HEK293 (cell line): Measurements from ENCODE around the gene VAMP5.
"Not testable (repeated sequence)": the region's sequence is repeated elsewhere in the genome, so short reads cannot be mapped to it uniquely, and the experiment has no call there.

Source experiments
- CTCF ChIA-PET: fragments of 350-600 bp; formaldehyde crosslinking; extraction: SDS; loops from one replicate; lab custom pipeline; 2021; ENCODE audit warnings: antibody characterized with exemption; lab: Yijun Ruan, JAX
- POLR2A ChIA-PET: fragments of 300-600 bp; formaldehyde crosslinking; extraction: SDS; loops from one replicate; lab custom pipeline; 2020; ENCODE audit warnings: antibody characterized with exemption, inconsistent platforms; lab: Yijun Ruan, JAX
- H3K27ac ChIP-seq: fragments of 200-500 bp; sonication (Bioruptor generic); 2 replicates; pipeline ENCODE4 v1.5.1; 2014; ENCODE audit warnings: low read depth, low read length, control low read depth, inconsistent platforms; ENCODE audit errors: extremely low read depth
- H3K36me3 ChIP-seq, 2 experiments: fragments of 200-500 bp in 1 of 2; sonication (Bioruptor generic) in 1 of 2; 1 replicate in 1 of 2; 2 replicates in 1 of 2; pipeline ENCODE4 v1.5.1; 2014 to 2017; ENCODE audit warnings: inconsistent platforms in 2 of 2, low read length in 2 of 2; ENCODE audit not compliant: control insufficient read depth in 2 of 2, insufficient read depth in 1 of 2
- H3K4me1 ChIP-seq: fragments of 200-500 bp; sonication (Bioruptor generic); 2 replicates; pipeline ENCODE4 v1.5.1; 2014; ENCODE audit warnings: mild to moderate bottlenecking, low read length, inconsistent platforms; ENCODE audit not compliant: control insufficient read depth, insufficient read depth
- H3K4me3 ChIP-seq: 2 replicates; pipeline ENCODE4 v1.5.1; 2011; ENCODE audit warnings: low read depth, mild to moderate bottlenecking, control low read depth, low read length, moderate library complexity
- H3K9me3 ChIP-seq: fragments of 200-500 bp; sonication (Bioruptor generic); 2 replicates; pipeline ENCODE4 v1.5.1; 2014; ENCODE audit warnings: low read depth, low read length, inconsistent platforms; ENCODE audit not compliant: control insufficient read depth, insufficient read depth
- GLIS2 ChIP-seq: fragments of 450-650 bp; formaldehyde crosslinking; IDR thresholded peaks from 2 replicates; pipeline ENCODE4 v1.5.1; 2016; ENCODE audit warnings: missing biosample characterization, missing genetic modification characterization
- SP2 ChIP-seq: fragments of 450-650 bp; formaldehyde crosslinking; IDR thresholded peaks from 2 replicates; pipeline ENCODE4 v1.5.1; 2016; ENCODE audit warnings: missing biosample characterization, missing genetic modification characterization
- ZIC2 ChIP-seq: fragments of 450-650 bp; formaldehyde crosslinking; IDR thresholded peaks from 2 replicates; pipeline ENCODE4 v1.5.1; 2016; ENCODE audit warnings: missing biosample characterization, missing genetic modification characterization
- ZNF16 ChIP-seq: fragments of 450-650 bp; formaldehyde crosslinking; IDR thresholded peaks from 2 replicates; pipeline ENCODE4 v1.5.1; 2016; ENCODE audit warnings: low read depth, missing biosample characterization, missing genetic modification characterization
- ZNF2 ChIP-seq: fragments of 450-650 bp; formaldehyde crosslinking; IDR thresholded peaks from 2 replicates; pipeline ENCODE4 v1.5.1; 2016; ENCODE audit warnings: missing biosample characterization, missing genetic modification characterization
- ZNF214 ChIP-seq: fragments of 450-650 bp; formaldehyde crosslinking; IDR thresholded peaks from 2 replicates; pipeline ENCODE4 v1.5.1; 2017; ENCODE audit warnings: missing biosample characterization, mild to moderate bottlenecking, missing genetic modification characterization, borderline replicate concordance
- ZNF335 ChIP-seq: fragments of 450-650 bp; formaldehyde crosslinking; conservative IDR thresholded peaks from 2 replicates; pipeline ENCODE4 v1.5.1; 2016; ENCODE audit warnings: missing biosample characterization, missing genetic modification characterization
- ZNF341 ChIP-seq: fragments of 450-650 bp; formaldehyde crosslinking; IDR thresholded peaks from 2 replicates; pipeline ENCODE4; 2016; ENCODE audit warnings: low read depth, missing biosample characterization, missing genetic modification characterization
- ZNF629 ChIP-seq: fragments of 450-650 bp; formaldehyde crosslinking; IDR thresholded peaks from 2 replicates; pipeline ENCODE4 v1.5.1; 2017; ENCODE audit warnings: missing biosample characterization, missing genetic modification characterization
- ZNF76 ChIP-seq: fragments of 450-650 bp; formaldehyde crosslinking; IDR thresholded peaks from 2 replicates; pipeline ENCODE4; 2016; ENCODE audit warnings: low read depth, missing biosample characterization, missing genetic modification characterization, borderline replicate concordance
- ZNF776 ChIP-seq: fragments of 450-650 bp; formaldehyde crosslinking; IDR thresholded peaks from 2 replicates; pipeline ENCODE4 v1.5.0; 2017; ENCODE audit warnings: missing biosample characterization, missing genetic modification characterization, borderline replicate concordance
- ZNF777 ChIP-seq: fragments of 450-650 bp; formaldehyde crosslinking; IDR thresholded peaks from 2 replicates; pipeline ENCODE4 v1.5.1; 2017; ENCODE audit warnings: missing biosample characterization, missing genetic modification characterization, borderline replicate concordance
- TF ChIP-seq, protein P1 (sequence below): fragments of 450-650 bp; formaldehyde crosslinking; IDR thresholded peaks from 2 replicates; pipeline ENCODE4 v1.5.1; 2016; ENCODE audit warnings: missing biosample characterization, missing genetic modification characterization
- TF ChIP-seq, protein P2 (sequence below): fragments of 450-650 bp; formaldehyde crosslinking; IDR thresholded peaks from 2 replicates; pipeline ENCODE4 v1.5.1; 2017; ENCODE audit warnings: missing biosample characterization, missing genetic modification characterization
- TF ChIP-seq, protein P3 (sequence below): fragments of 450-650 bp; formaldehyde crosslinking; IDR thresholded peaks from 2 replicates; pipeline ENCODE4 v1.5.1; 2016; ENCODE audit warnings: missing biosample characterization, missing genetic modification characterization
- TF ChIP-seq, protein P4 (sequence below): fragments of 450-650 bp; formaldehyde crosslinking; IDR thresholded peaks from 2 replicates; pipeline ENCODE4 v1.5.1; 2016; ENCODE audit warnings: missing biosample characterization, missing genetic modification characterization

Gene VAMP5

DNA sequence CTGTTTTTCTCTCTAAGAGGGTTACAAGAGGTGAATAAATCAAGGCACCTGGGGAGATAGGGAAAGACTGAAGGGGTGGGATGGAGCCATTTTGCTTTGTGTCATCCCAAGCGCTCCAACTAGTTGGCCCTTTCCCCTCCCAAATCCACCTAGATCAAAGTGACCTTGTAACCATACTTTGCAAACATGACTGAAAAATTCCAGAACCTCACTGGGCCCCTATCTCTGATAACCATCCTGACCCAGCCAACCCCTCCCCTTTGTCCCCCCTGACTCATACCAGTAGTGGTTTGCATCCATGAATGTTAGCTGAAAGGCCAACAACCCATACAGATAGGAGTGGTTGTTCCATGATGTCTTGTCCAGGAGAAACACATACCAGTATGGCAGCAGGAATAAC lies 26.1 kb upstream of the VAMP5 start (continued):
- TF ChIP-seq ZNF214 (tag by site-specific recombination) (no peak), ZNF777 (tag by site-specific recombination) (no peak), ZNF776 (tag by site-specific recombination) (no peak), ZNF16 (tag by site-specific recombination) (no peak)

DNA sequence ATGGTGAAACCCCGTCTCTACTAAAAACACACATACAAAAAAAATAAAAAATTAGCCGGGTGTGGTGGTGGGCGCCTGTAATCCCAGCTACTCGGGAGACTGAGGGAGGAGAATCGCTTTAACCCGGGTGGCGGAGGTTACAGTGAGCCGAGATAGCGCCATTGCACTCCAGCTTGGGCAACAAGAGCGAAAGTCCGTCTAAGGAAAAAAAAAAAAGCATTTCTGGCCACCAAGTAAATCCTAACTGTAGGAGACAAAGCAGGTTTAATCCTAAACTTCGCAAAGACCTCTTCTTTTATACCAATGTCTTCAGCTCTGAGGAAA lies 23.9 kb upstream of the VAMP5 start:
- Histone ChIP-seq H3K27ac (peak overlapping the region; percentile 47; the same call in 1 of the 2 replicates), H3K36me3 (peaks cover 6 to 33% of the 10 kb centered on the region in 2 experiments; a peak in 2 of 3 replicates), H3K4me3 (peak overlapping the region; percentile 80)
- H3K4me1 ChIP-seq, H3K9me3 ChIP-seq: not testable (repeated sequence)
- CTCF ChIA-PET: interaction anchor here (1.1 to 2.6 kb wide), 3 partner anchors 9 to 141 kb away, joined by 3 to 15 read pairs (median 12); no protein-coding TSS in a partner anchor
- POLR2A ChIA-PET: interaction anchor here (0.7 to 3.9 kb wide), 14 partner anchors 8 to 232 kb away, joined by 3 to 33 read pairs (median 6); partner anchors contain the start of genes C2orf68, MAT2A, RNF181 and TGOLN2

DNA sequence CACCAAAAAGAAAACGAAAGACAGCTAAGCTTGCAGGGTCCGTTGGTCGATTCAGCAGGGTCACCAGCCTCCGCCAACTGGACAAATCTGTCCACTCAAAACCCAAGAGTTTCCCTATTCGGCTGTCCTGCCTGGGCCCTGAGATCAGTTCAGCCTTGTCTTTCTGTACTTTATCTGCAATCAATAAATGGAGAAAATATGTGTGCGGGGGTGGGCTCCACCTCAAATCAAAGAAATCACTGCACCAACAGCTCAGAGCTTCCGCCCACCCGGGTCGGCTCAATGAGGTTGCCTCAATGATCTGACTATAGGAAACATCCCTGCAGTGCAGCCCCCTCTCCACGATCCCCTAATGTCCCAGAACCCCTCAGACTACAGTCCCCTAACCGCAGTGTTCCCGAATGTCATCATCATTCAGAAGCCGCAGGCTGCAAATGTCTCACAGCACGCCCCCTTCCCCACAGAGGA lies 23.4 kb upstream of the VAMP5 start:
- TF ChIP-seq, protein P1, sequence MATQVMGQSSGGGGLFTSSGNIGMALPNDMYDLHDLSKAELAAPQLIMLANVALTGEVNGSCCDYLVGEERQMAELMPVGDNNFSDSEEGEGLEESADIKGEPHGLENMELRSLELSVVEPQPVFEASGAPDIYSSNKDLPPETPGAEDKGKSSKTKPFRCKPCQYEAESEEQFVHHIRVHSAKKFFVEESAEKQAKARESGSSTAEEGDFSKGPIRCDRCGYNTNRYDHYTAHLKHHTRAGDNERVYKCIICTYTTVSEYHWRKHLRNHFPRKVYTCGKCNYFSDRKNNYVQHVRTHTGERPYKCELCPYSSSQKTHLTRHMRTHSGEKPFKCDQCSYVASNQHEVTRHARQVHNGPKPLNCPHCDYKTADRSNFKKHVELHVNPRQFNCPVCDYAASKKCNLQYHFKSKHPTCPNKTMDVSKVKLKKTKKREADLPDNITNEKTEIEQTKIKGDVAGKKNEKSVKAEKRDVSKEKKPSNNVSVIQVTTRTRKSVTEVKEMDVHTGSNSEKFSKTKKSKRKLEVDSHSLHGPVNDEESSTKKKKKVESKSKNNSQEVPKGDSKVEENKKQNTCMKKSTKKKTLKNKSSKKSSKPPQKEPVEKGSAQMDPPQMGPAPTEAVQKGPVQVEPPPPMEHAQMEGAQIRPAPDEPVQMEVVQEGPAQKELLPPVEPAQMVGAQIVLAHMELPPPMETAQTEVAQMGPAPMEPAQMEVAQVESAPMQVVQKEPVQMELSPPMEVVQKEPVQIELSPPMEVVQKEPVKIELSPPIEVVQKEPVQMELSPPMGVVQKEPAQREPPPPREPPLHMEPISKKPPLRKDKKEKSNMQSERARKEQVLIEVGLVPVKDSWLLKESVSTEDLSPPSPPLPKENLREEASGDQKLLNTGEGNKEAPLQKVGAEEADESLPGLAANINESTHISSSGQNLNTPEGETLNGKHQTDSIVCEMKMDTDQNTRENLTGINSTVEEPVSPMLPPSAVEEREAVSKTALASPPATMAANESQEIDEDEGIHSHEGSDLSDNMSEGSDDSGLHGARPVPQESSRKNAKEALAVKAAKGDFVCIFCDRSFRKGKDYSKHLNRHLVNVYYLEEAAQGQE (tag by site-specific recombination): no peak
- TF ChIP-seq, protein P2, sequence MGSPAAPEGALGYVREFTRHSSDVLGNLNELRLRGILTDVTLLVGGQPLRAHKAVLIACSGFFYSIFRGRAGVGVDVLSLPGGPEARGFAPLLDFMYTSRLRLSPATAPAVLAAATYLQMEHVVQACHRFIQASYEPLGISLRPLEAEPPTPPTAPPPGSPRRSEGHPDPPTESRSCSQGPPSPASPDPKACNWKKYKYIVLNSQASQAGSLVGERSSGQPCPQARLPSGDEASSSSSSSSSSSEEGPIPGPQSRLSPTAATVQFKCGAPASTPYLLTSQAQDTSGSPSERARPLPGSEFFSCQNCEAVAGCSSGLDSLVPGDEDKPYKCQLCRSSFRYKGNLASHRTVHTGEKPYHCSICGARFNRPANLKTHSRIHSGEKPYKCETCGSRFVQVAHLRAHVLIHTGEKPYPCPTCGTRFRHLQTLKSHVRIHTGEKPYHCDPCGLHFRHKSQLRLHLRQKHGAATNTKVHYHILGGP: no peak
- TF ChIP-seq ZIC2 (tag by site-specific recombination): 0 out of 2 replicates have a peak, but pooled peaks have one; percentile 31
- Histone ChIP-seq H3K27ac (peak overlapping the region; percentile 47; the same call in 1 of the 2 replicates), H3K36me3 (peaks cover 4 to 29% of the 10 kb centered on the region in 2 experiments; a peak in 1 of 3 replicates), H3K4me3 (peak overlapping the region; percentile 80), H3K9me3 (no peaks in the 10 kb centered on the region), H3K4me1 (no peaks in the 10 kb centered on the region)
- ChIA-PET POLR2A (interaction anchor here (0.6 to 3.9 kb wide), 22 partner anchors 8 to 335 kb away, joined by 3 to 33 read pairs (median 5); partner anchors contain the start of genes C2orf68, ELMOD3, MAT2A and RETSAT), CTCF (interaction anchor here (2.6 kb wide), 2 partner anchors 10 to 141 kb away, joined by 12 to 15 read pairs; no protein-coding TSS in a partner anchor)

DNA sequence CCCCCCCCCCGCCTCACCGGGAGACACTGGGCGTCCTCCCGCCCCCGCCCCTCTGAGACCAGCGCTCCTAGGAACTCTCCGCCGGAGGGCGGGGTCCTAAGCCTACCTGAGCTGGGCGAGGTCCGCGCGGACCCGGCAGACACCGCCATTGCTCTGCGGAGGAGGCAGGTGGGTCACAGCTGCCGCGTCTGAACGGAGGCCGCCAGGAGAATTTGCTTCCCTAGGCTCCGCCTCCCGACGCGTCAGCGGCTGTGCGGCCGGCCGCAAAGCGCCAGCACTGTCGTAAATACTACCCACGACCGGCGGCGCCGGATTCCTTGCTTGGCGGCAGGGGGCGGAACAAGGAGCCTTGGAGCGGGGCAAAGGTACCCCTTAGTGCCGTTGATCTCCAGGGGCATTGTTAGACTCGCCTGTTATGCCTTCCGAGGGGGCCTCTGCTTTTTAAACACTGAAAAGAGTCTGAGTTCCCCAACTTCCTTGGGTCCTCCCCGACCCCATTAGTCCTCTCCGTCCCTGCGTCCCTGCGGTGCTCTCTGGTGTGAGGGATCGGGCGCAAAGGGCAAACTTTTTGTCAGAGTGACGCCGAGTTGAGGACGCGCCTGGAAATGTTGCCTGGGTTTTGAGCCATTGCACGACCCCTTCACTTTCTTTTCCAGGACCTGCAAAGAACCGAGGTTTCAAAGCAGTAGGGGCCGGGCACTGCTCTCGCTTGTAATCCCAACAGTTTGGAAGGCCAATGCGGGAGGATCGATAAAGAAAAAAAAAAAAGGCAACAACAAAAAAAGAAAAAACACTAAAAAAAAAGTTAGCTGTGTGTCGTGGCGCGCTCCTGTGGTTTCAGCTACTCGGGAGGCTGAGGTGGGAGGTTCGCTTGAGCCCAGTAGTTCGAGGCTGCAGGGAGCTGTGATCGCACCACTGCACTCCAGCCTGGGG lies 22.7 kb upstream of the VAMP5 start, which contains the start of gene GGCX:
Gene GGCX (minus strand): TSS at position 214 of the 933 bp plus-strand sequence. CDS start 65 bp downstream, at position 149.
- peaks cover 4 to 24% of the 10 kb centered on the region in 2 experiments; a peak in 1 of 3 replicates for H3K36me3 ChIP-seq
- ChIA-PET CTCF (interaction anchor here (0.6 to 2.6 kb wide), 9 partner anchors 10 to 632 kb away, joined by 3 to 15 read pairs (median 4); no protein-coding TSS in a partner anchor), POLR2A (interaction anchor here (0.6 to 3.9 kb wide), 25 partner anchors 9 to 335 kb away, joined by 3 to 33 read pairs (median 5); partner anchors contain the start of genes ELMOD3, MAT2A, RETSAT and RNF181)
- H3K4me1 ChIP-seq: no peaks in the 10 kb centered on the region
- peak within 1 kb of the TSS; percentile 47 for H3K27ac ChIP-seq
- no peaks in the 10 kb centered on the region for H3K9me3 ChIP-seq
- peak within 1 kb of the TSS; percentile 80 for H3K4me3 ChIP-seq
- peak; percentile 39; the same call in 1 of the 2 replicates for TF ChIP-seq GLIS2 (tag by site-specific recombination)
- peak; percentile 29; the same call in 1 of the 2 replicates for TF ChIP-seq ZNF76 (tag by site-specific recombination)
- 0 out of 2 replicates have a peak, but pooled peaks have one; percentile 39 for TF ChIP-seq ZNF2 (tag by site-specific recombination)
- TF ChIP-seq, protein P3, sequence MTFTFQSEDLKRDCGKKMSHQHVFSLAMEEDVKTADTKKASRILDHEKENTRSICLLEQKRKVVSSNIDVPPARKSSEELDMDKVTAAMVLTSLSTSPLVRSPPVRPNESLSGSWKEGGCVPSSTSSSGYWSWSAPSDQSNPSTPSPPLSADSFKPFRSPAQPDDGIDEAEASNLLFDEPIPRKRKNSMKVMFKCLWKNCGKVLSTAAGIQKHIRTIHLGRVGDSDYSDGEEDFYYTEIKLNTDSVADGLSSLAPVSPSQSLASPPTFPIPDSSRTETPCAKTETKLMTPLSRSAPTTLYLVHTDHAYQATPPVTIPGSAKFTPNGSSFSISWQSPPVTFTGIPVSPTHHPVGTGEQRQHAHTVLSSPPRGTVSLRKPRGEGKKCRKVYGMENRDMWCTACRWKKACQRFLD (tag by site-specific recombination): no peak
- peak; percentile 53 for TF ChIP-seq SP2
- TF ChIP-seq ZNF341 (tag by site-specific recombination): 0 out of 2 replicates have a peak, but pooled peaks have one; percentile 21
- 0 out of 2 replicates have a peak, but pooled peaks have one; percentile 44 for TF ChIP-seq ZNF629
- TF ChIP-seq, protein P4, sequence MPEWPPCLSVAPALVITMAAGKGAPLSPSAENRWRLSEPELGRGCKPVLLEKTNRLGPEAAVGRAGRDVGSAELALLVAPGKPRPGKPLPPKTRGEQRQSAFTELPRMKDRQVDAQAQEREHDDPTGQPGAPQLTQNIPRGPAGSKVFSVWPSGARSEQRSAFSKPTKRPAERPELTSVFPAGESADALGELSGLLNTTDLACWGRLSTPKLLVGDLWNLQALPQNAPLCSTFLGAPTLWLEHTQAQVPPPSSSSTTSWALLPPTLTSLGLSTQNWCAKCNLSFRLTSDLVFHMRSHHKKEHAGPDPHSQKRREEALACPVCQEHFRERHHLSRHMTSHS (tag by site-specific recombination): no peak
- TF ChIP-seq ZNF335: peak; percentile 82
